SK-N-SH (cell line): ENCODE results near the gene C10orf143. TPM values are rescaled to one million over a fixed set of nuclear protein-coding genes. Genes with fewer than 3 reads are reported as not detected.

Experiments
- CTCF ChIA-PET: fragments of 300-600, 350-600 bp; formaldehyde crosslinking; extraction: SDS; loops from one replicate; lab custom pipeline; 2021; lab: Yijun Ruan, JAX
- POLR2A ChIA-PET: fragments of 350-600 bp; sonication (Branson Sonifier 250); formaldehyde crosslinking; extraction: SDS; loops from one replicate; lab custom pipeline; 2020; ENCODE audit warnings: antibody characterized with exemption, inconsistent platforms; lab: Yijun Ruan, JAX
- DNase-seq: peaks from one replicate; pipeline ENCODE4 v3.0.0; 2012
- H2AFZ ChIP-seq: fragments of 200-600 bp; sonication (generic); 2 replicates; pipeline ENCODE4 v1.8.1; 2016; ENCODE audit warnings: antibody characterized with exemption, mild to moderate bottlenecking, low read depth
- H3F3A ChIP-seq: fragments of 200-600 bp; sonication (generic); replicated peaks from 2 replicates; pipeline ENCODE3; 2016; ENCODE audit warnings: antibody characterized with exemption, mild to moderate bottlenecking; ENCODE audit not compliant: insufficient read depth
- H3K27ac ChIP-seq, 2 experiments: fragments of 200-500 bp in 1 of 2; fragments of 200-600 bp in 1 of 2; sonication (Bioruptor generic) in 1 of 2; sonication (generic), shearing (Covaris generic) in 1 of 2; 2 replicates each; pipeline versions ENCODE4 v1.5.1 to v1.6.1; 2014 to 2016; ENCODE audit warnings: low read depth in 2 of 2, inconsistent platforms in 1 of 2, low read length in 1 of 2, mild to moderate bottlenecking in 1 of 2, mixed read lengths in 1 of 2
- H3K27me3 ChIP-seq: fragments of 200-600 bp; sonication (generic), shearing (Covaris generic); 2 replicates; pipeline ENCODE4 v1.6.1; 2016; ENCODE audit warnings: mixed run types; ENCODE audit not compliant: insufficient read depth
- H3K36me3 ChIP-seq, 2 experiments: fragments of 200-500 bp in 1 of 2; fragments of 200-600 bp in 1 of 2; sonication (Bioruptor generic) in 1 of 2; sonication (generic) in 1 of 2; replicated peaks in 1 of 2; 2 replicates each; pipeline versions ENCODE3 to v1.5.1; 2014 to 2016; ENCODE audit warnings: low read length in 1 of 2, mild to moderate bottlenecking in 1 of 2; ENCODE audit not compliant: insufficient read depth in 2 of 2, control insufficient read depth in 1 of 2
- H3K4me1 ChIP-seq, 2 experiments: fragments of 200-500 bp in 1 of 2; fragments of 200-600 bp in 1 of 2; sonication (Bioruptor generic) in 1 of 2; sonication (generic), shearing (Covaris generic) in 1 of 2; 2 replicates each; pipeline versions ENCODE4 v1.5.1 to v1.6.1; 2014 to 2016; ENCODE audit warnings: low read depth in 1 of 2, low read length in 1 of 2, mixed run types in 1 of 2; ENCODE audit not compliant: insufficient read depth in 2 of 2, control insufficient read depth in 1 of 2
- H3K4me2 ChIP-seq: fragments of 200-600 bp; sonication (generic), shearing (Covaris generic); 2 replicates; pipeline ENCODE4 v1.6.1; 2017; ENCODE audit warnings: mixed run types
- H3K4me3 ChIP-seq, 2 experiments: fragments of 200-500 bp in 1 of 2; fragments of 200-600 bp in 1 of 2; sonication (Bioruptor generic) in 1 of 2; sonication (generic), shearing (Covaris generic) in 1 of 2; 2 replicates each; pipeline versions ENCODE4 v1.5.1 to v1.8.1; 2014 to 2016; ENCODE audit warnings: low read depth in 2 of 2, inconsistent platforms in 1 of 2, low read length in 1 of 2, mild to moderate bottlenecking in 1 of 2, mixed read lengths in 1 of 2, moderate library complexity in 1 of 2
- H3K79me2 ChIP-seq: fragments of 200-600 bp; sonication (generic); 2 replicates; pipeline ENCODE4 v1.8.1; 2017; ENCODE audit warnings: mild to moderate bottlenecking; ENCODE audit not compliant: insufficient read depth
- H3K9ac ChIP-seq: fragments of 200-600 bp; sonication (generic); 2 replicates; pipeline ENCODE4 v1.6.1; 2017; ENCODE audit warnings: mixed run types
- H3K9me2 ChIP-seq: fragments of 200-600 bp; sonication (generic); 2 replicates; pipeline ENCODE4 v1.6.1; 2017; ENCODE audit warnings: mixed run types
- H3K9me3 ChIP-seq: fragments of 200-600 bp; sonication (generic); 2 replicates; pipeline ENCODE4 v1.6.1; 2017; ENCODE audit warnings: mixed run types, mild to moderate bottlenecking, moderate library complexity
- H4K20me1 ChIP-seq: fragments of 200-600 bp; sonication (generic); 2 replicates; pipeline ENCODE4 v1.6.1; 2017; ENCODE audit warnings: mild to moderate bottlenecking, mixed run types; ENCODE audit not compliant: insufficient read depth
- CHD2 ChIP-seq: fragments of 150-350 bp; IDR thresholded peaks from 2 replicates; pipeline ENCODE4 v1.6.1; 2018; ENCODE audit warnings: low read length; ENCODE audit not compliant: partially characterized antibody
- EP300 ChIP-seq, 2 experiments: IDR thresholded peaks; 2 replicates each; pipeline versions ENCODE4 v1.4.0 to v1.6.1; 2012; ENCODE audit warnings: borderline replicate concordance in 1 of 2, low read depth in 1 of 2, low read length in 1 of 2
- EZH2phosphoT487 ChIP-seq: fragments of 200-600 bp; sonication (generic); IDR thresholded peaks from 2 replicates; pipeline ENCODE4 v1.6.1; 2017; ENCODE audit warnings: low read depth, mixed run types, mild to moderate bottlenecking, antibody characterized with exemption, moderate library complexity, borderline replicate concordance
- FOXJ3 ChIP-seq: sonication (generic); formaldehyde crosslinking; IDR thresholded peaks from 2 replicates; pipeline ENCODE4 v1.5.1; 2020; ENCODE audit warnings: mild to moderate bottlenecking, missing genetic modification reagents
- GATA2 ChIP-seq: sonication (generic); formaldehyde crosslinking; IDR thresholded peaks from 2 replicates; pipeline ENCODE4 v1.5.0; 2020; ENCODE audit warnings: mild to moderate bottlenecking, missing genetic modification reagents
- IRF3 ChIP-seq: fragments of 150-350 bp; IDR thresholded peaks from 2 replicates; pipeline ENCODE4 v1.6.1; 2016; ENCODE audit warnings: mild to moderate bottlenecking, low read depth, low read length
- MEF2A ChIP-seq: IDR thresholded peaks from 2 replicates; pipeline ENCODE4 v1.4.0; 2012; ENCODE audit warnings: low read depth, borderline replicate concordance
- MXI1 ChIP-seq: IDR thresholded peaks from 2 replicates; pipeline ENCODE4 v1.6.1; 2012; ENCODE audit warnings: mild to moderate bottlenecking, low read depth, low read length, improper control_type of control experiment
- NRF1 ChIP-seq: IDR thresholded peaks from 2 replicates; pipeline ENCODE4 v1.6.1; 2012; ENCODE audit warnings: low read depth, mild to moderate bottlenecking, low read length
- RFX5 ChIP-seq: IDR thresholded peaks from 2 replicates; pipeline ENCODE4 v1.6.1; 2012; ENCODE audit warnings: mild to moderate bottlenecking, improper control_type of control experiment, low read length
- SIN3A ChIP-seq: IDR thresholded peaks from 2 replicates; pipeline ENCODE4 v1.6.1; 2012; ENCODE audit warnings: low read depth, mild to moderate bottlenecking, low read length, moderate library complexity, borderline replicate concordance
- TAF1 ChIP-seq: IDR thresholded peaks from 2 replicates; pipeline ENCODE4 v1.6.1; 2012; ENCODE audit warnings: low read depth, mild to moderate bottlenecking, low read length, moderate library complexity, borderline replicate concordance
- USF2 ChIP-seq: fragments of 150-350 bp; IDR thresholded peaks from 2 replicates; pipeline ENCODE4 v1.6.1; 2017; ENCODE audit warnings: antibody characterized with exemption, low read length, low read depth, borderline replicate concordance
- YY1 ChIP-seq: IDR thresholded peaks from 2 replicates; pipeline ENCODE4 v1.4.0; 2012; ENCODE audit warnings: low read depth, mild to moderate bottlenecking
- ZBTB33 ChIP-seq: IDR thresholded peaks from 2 replicates; pipeline ENCODE4 v1.4.0; 2012; ENCODE audit warnings: low read depth, borderline replicate concordance
- WGBS: methylation state at CpG from one replicate; pipeline ENCODE4 v1.1.6; 2017; ENCODE audit warnings: low lambda C conversion rate; 5-methylcytosine and 5-hydroxymethylcytosine counted together
- polyA plus RNA-seq, 3 experiments: library from polyadenylated mRNA; depleted of rRNA; stranded (reverse); fragments of >200 nt; gene quantifications; 2 replicates each; pipeline ENCODE4 v1.2.3, GENCODE V29; 2012
- TF ChIP-seq, protein P1 (sequence below): IDR thresholded peaks from 2 replicates; pipeline ENCODE4 v1.4.0; 2012; ENCODE audit warnings: low read depth, borderline replicate concordance
- TF ChIP-seq, protein P2 (sequence below): IDR thresholded peaks from 2 replicates; pipeline ENCODE4 v1.4.0; 2012; ENCODE audit warnings: low read depth
- TF ChIP-seq, protein P3 (sequence below): IDR thresholded peaks from 2 replicates; pipeline ENCODE4; 2012

C10orf143 gene
- polyA plus RNA-seq, 1 of the 3 experiments (the other 2 are of a cell fraction) = 2.2 TPM

GRCh38 chr10:130053561-130053960 is 57.1 kb downstream of the C10orf143 start:
- no peaks in the 10 kb centered on the region for H4K20me1 ChIP-seq
- no peaks in the 10 kb centered on the region for H3K9me3 ChIP-seq
- H3K4me3 ChIP-seq = no peak overlapping the region
- no peaks in the 10 kb centered on the region for H3F3A ChIP-seq
- DNase-seq = no peak
- no peak overlapping the region for H3K27ac ChIP-seq
- no peak overlapping the region for H3K9ac ChIP-seq
- 46% methylated on average over 7 of the region's 11 CpGs for WGBS
- H3K9me2 ChIP-seq = no peaks in the 10 kb centered on the region
- TF ChIP-seq, protein P1, sequence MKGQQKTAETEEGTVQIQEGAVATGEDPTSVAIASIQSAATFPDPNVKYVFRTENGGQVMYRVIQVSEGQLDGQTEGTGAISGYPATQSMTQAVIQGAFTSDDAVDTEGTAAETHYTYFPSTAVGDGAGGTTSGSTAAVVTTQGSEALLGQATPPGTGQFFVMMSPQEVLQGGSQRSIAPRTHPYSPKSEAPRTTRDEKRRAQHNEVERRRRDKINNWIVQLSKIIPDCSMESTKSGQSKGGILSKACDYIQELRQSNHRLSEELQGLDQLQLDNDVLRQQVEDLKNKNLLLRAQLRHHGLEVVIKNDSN = no peak
- TF ChIP-seq GATA2 (CRISPR knock-in tag) (no peak), RFX5 (no peak), SIN3A (no peak), CHD2 (no peak), IRF3 (no peak), MEF2A (no peak), NRF1 (no peak), USF2 (no peak), EZH2phosphoT487 (no peak), TAF1 (no peak), YY1 (no peak)
- POLR2A ChIA-PET = no interaction called here
- H3K36me3 ChIP-seq = no peaks in the 10 kb centered on the region
- H3K4me1 ChIP-seq = no peaks in the 10 kb centered on the region
- no peaks in the 10 kb centered on the region for H3K79me2 ChIP-seq
- CTCF ChIA-PET = interaction anchor here (1.2 kb wide), 1 partner anchor 57 kb away, joined by 3 read pairs; the partner anchor contains the start of gene C10orf143
- no peak overlapping the region for H3K4me2 ChIP-seq
- no peaks in the 10 kb centered on the region for H3K27me3 ChIP-seq
- H2AFZ ChIP-seq = no peak overlapping the region

DNA sequence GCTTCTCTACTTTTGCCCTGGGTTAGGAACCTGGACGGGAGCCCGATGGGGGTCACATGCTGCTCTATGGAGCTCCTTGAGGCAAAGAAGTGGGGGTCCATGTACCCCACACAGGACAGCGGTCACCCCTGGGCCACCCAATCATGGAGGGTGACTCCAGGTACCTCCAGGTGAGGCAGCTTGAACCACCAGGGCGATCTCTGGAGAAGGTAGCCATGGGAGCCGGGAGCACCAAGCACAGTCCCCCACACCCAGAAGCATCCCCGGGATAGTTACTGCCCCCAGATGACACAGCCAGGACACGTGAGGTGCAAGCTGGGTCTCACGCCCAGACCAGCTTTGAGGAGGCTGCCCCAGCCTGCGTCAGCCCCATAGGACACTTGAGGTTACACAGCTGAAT is 58.4 kb downstream of the C10orf143 start:
- Histone ChIP-seq H3K4me1 (peaks cover 0 to 9% of the 10 kb centered on the region in 2 experiments; a peak in 1 of 4 replicates), H3K27ac (no peak overlapping the region), H3K4me2 (no peak overlapping the region), H3K27me3 (no peaks in the 10 kb centered on the region), H3F3A (no peaks in the 10 kb centered on the region), H2AFZ (no peak overlapping the region), H3K4me3 (no peak overlapping the region), H3K9me2 (no peaks in the 10 kb centered on the region), H3K79me2 (no peaks in the 10 kb centered on the region), H3K36me3 (no peaks in the 10 kb centered on the region), H3K9ac (no peak overlapping the region), H3K9me3 (no peaks in the 10 kb centered on the region), H4K20me1 (no peaks in the 10 kb centered on the region)
- DNase-seq = no peak
- ChIA-PET CTCF (no interaction called here), POLR2A (no interaction called here)
- WGBS = 55% methylated on average over 3 of the region's 9 CpGs
- no peak for TF ChIP-seq YY1
- no peak for TF ChIP-seq EP300 (IDR thresholded peaks at IDR 0.05; ENCODE audit: borderline replicate concordance in 1 of 2, low read depth in 1 of 2, low read length in 1 of 2)
- TF ChIP-seq USF2 = no peak
- TF ChIP-seq MXI1 = no peak
- TF ChIP-seq, protein P1 = no peak
- TF ChIP-seq, protein P2, sequence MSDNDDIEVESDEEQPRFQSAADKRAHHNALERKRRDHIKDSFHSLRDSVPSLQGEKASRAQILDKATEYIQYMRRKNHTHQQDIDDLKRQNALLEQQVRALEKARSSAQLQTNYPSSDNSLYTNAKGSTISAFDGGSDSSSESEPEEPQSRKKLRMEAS = no peak
- TF ChIP-seq RFX5 = no peak
- TF ChIP-seq, protein P3, sequence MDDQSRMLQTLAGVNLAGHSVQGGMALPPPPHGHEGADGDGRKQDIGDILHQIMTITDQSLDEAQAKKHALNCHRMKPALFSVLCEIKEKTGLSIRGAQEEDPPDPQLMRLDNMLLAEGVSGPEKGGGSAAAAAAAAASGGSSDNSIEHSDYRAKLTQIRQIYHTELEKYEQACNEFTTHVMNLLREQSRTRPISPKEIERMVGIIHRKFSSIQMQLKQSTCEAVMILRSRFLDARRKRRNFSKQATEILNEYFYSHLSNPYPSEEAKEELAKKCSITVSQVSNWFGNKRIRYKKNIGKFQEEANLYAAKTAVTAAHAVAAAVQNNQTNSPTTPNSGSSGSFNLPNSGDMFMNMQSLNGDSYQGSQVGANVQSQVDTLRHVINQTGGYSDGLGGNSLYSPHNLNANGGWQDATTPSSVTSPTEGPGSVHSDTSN = no peak
- no peak for TF ChIP-seq FOXJ3 (CRISPR knock-in tag)
- no peak for TF ChIP-seq ZBTB33
